Activated CD8-positive, alpha-beta memory T cell treated with anti-CD3 and anti-CD28 coated beads for 1 hour (primary cell): ENCODE results near the gene GMEB1.
"Not testable (repeated sequence)": the region's sequence is repeated elsewhere in the genome, so short reads cannot be mapped to it uniquely, and the experiment has no call there.

Experiments
- DNase-seq, 2 donors: peaks; one replicate each; pipeline ENCODE4 v3.0.0-alpha.2; 2020; ENCODE audit warnings: low read depth in 1 of 2; ENCODE audit errors: extremely low read depth in 1 of 2

The GMEB1 gene

GRCh38 chr1:28744184-28744583, 75.6 kb downstream of the GMEB1 start:
- no peak for DNase-seq

GRCh38 chr1:28745653-28746173, 77.1 kb downstream of the GMEB1 start:
- DNase-seq = no peak

GRCh38 chr1:28750330-28750729, 81.7 kb downstream of the GMEB1 start:
- no peak for DNase-seq

- not testable (repeated sequence) for DNase-seq
Measured at GRCh38 chr1:28750771-28751294, 82.2 kb downstream of the GMEB1 start.

- DNase-seq = no peak
Measured at GRCh38 chr1:28751315-28752060, 82.9 kb downstream of the GMEB1 start.

- no peak for DNase-seq
Measured at GRCh38 chr1:28755701-28756100, 87.1 kb downstream of the GMEB1 start.

GRCh38 chr1:28756846-28757245, 88.3 kb downstream of the GMEB1 start:
- no peak for DNase-seq

- no peak for DNase-seq
Measured at GRCh38 chr1:28758420-28758819, 89.8 kb downstream of the GMEB1 start.

- DNase-seq = no peak
Measured at GRCh38 chr1:28759257-28759656, 90.7 kb downstream of the GMEB1 start.

- no peak for DNase-seq
Measured at GRCh38 chr1:28761189-28761588, 92.6 kb downstream of the GMEB1 start.

- DNase-seq = no peak
Measured at GRCh38 chr1:28766532-28767183, 98.1 kb downstream of the GMEB1 start.
